GM21423 (cell line): ENCODE results near the gene CREB3L1.

ENCODE experiments used
- ATAC-seq: cut with Tn5 transposase; IDR thresholded peaks from one replicate; pipeline ENCODE4 v1.9.1; 2021; ENCODE audit warnings: mild to moderate bottlenecking, moderate library complexity; ENCODE audit not compliant: unreplicated experiment

The CREB3L1 gene

DNA sequence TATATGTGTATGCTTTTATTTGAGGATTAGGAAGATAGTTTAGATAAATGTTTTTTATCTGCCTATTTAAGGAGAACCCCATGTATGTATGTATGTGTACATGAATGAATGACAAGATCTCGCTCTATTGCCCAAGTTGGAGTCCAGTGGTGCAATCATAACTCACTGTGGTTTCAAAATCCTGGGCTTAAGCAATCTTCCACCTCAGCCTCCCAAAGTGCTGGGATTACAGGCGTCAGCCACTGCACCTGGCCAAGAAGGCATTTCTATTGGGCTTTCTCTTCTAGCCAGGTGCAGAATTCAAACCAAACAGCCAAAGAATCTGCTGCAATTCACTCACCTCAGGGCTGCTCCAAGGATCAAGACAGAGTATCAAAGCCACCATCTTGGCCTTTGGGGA, 44.3 kb downstream of the CREB3L1 start:
- no peak for ATAC-seq

- no peak for ATAC-seq
These were observed 45.3 kb downstream of the CREB3L1 start for GRCh38 chr11:46322759-46323158.

- ATAC-seq, result no peak
These were observed 49.5 kb downstream of the CREB3L1 start for GRCh38 chr11:46326813-46327416.

DNA sequence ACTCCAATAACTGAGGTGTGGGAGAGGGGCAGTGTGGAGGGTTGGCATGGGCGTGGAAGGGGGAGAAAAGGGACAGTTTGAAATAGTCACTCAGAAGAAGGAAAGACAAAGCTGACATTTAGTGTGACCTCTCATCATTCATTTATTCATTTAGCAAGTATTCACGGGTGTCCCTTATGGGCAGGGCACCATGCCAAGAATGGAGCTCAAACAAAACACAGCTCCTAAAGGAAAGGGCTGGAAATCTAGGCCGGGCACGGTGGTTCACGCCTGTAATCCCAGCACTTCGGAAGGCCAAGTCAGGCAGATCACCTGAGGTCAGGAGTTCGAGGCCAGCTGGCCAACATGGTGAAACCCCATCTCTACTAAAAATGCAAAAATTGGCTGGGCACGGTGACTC, 50.4 kb downstream of the CREB3L1 start:
- ATAC-seq, result no peak

DNA sequence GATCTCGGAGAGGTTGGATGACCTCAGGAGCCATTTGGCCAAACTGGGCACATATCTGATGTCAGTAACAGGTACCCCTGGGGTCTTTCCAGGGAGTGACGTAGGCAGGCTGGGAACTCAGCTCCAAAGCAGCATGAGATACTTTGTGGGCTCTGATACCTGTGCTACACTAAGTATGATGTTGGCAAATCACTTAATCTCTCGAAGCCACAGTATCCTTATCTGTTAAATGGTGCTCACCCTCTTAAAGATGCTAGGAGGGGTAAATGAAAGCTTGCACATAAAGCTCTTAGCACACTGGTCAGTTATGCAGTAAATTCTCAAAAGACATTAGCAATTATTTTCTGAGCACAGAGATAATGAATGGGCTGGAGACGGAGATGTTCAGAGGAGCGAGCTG, 52.7 kb downstream of the CREB3L1 start:
- no peak for ATAC-seq

- no peak for ATAC-seq
These were observed 53.3 kb downstream of the CREB3L1 start for GRCh38 chr11:46330563-46331281.

- no peak for ATAC-seq
These were observed 54.0 kb downstream of the CREB3L1 start for GRCh38 chr11:46331282-46331984.

GRCh38 chr11:46332093-46332567, 54.7 kb downstream of the CREB3L1 start:
- ATAC-seq, result no peak

- no peak for ATAC-seq
These were observed 55.3 kb downstream of the CREB3L1 start for GRCh38 chr11:46332568-46333393.

GRCh38 chr11:46333394-46333947, 56.0 kb downstream of the CREB3L1 start:
- ATAC-seq, result no peak

DNA sequence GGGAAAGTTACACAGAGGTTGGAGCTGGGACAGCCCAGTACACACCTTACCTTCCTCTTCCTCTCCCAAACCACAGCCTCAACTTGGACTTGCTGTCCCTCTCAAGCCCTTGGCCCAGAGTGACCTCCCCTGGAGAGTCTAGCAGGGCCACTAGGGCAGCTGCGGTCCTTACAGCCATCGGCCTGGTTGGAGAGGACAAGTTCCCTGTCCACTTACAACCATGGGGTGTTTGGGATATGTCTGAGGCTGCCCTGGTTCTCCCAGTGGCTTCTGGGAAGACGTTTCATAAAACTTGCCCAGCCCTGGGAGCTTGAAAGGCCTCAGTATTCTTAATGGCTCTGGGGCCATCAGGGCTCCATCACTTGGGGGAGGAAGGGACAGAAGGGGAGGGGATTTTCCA, 56.7 kb downstream of the CREB3L1 start:
- ATAC-seq, result no peak

GRCh38 chr11:46335271-46335670, 57.8 kb downstream of the CREB3L1 start:
- no peak for ATAC-seq

GRCh38 chr11:46335890-46336562, 58.6 kb downstream of the CREB3L1 start:
- ATAC-seq, result no peak

DNA sequence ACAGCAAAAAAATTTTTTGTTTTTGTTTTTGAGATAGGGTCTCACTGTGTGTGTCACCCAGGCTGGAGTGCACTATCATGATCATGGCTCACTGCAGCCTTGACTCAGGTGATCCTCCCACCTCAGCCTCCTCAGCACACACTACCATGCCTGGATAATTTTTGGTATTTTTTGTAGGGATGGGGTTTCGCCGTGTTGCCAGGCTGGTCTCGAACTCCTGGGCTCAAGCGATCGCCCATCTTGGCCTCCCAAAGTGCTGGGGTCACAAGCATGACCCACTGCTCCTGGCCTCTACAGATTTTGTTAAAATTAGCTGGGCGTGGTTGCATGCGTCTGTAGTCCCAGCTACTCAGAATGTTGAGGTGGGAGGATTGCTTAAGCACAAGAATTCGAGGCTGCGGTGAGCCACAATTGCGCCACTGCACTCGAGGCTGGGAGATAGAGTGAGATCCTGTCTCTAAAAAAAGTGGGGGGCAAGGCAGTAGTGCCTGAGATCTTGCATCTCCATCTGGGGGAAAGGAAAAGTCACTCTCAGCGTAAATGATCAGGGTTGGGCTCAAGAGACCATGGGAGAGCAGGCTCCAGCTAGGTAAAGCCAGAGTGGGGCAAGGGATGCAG, 59.2 kb downstream of the CREB3L1 start:
- ATAC-seq, result no peak

DNA sequence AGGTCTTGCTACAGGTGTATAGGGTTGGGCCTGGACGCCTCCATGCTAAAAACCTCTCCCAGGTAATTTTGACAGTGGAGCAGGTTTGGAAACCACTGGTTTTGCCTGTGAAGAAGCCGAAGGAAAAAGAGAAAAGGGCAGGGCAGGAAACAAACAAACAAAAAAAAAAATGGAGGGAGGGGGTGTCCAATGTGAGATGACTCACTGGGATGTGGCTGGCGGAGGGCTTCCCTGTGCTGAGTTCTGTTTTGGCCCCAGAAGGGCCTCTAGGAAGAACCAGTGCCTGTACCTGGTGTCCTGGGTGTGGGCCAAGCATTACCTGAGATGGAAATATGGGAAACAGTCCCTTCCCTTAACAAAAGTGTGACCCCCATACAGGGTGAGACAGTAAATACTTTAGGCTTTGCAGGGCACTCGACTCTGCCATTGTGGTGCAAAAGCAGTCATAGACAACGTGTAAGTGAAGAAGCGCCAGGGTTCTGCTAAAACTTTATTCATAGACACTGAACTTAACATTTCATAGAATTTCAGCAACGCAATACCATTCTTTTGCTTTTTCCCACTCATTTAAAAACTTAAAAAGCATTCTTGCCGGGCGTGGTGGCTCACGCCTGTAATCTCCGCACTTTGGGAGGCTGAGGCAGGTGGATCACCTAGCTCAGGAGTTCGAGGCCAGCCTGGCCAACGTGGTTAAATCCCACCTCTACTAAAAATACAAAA, 60.3 kb downstream of the CREB3L1 start:
- no peak for ATAC-seq

GRCh38 chr11:46338636-46338987, 61.1 kb downstream of the CREB3L1 start:
- ATAC-seq, result no peak

GRCh38 chr11:46338988-46339666, 61.7 kb downstream of the CREB3L1 start:
- no peak for ATAC-seq

DNA sequence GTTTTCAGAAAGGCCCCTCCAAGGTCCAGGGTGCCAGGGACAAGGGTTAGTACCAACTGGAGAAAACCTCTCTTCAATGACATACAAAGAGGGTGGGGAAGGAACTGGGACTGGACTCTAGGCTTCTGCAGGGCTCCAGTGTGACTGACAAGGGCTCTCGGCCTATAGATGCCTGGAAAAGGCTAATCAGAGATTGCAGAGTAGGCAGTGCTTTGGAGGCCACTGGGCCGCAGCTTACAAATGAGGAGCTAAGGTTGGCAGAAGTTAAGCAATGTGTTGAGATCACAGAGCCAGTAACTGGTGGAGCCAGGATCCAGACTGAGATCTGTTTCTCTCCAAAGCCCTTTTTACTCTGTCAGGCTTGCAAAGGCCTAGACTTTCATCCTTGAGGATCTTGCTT, 62.4 kb downstream of the CREB3L1 start:
- no peak for ATAC-seq

DNA sequence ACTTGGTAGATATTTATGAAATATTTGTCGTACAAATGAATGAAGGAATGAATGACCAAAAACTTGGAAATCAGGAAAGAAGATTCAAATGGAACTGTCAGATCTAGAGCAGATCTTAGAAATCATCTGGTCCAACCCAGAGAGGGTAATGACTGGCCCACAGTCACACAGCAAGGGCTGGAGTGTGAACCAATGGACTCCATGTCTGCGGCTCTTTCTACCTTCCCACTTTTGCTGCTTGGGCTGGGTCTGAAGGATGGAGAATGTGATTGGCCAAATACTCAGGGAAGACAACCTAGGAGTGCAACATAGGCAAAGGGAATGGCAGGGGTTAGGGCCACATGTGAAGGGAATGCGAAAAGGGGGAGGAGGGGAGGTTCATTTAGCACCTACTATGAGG, 64.0 kb downstream of the CREB3L1 start:
- ATAC-seq, result no peak
